Activated naive CD8-positive, alpha-beta T cell treated with anti-CD3 and anti-CD28 coated beads, Interleukin-2, amount 50 U/mL, for 16 hours (primary cell): ENCODE results near the gene CXCR2.
"Not testable (repeated sequence)": the region's sequence is repeated elsewhere in the genome, so short reads cannot be mapped to it uniquely, and the experiment has no call there.

ENCODE experiments used
- DNase-seq: peaks from one replicate; pipeline ENCODE4 v3.0.0-alpha.2; 2020; ENCODE audit warnings: low read depth, low spot score

Gene CXCR2

DNA sequence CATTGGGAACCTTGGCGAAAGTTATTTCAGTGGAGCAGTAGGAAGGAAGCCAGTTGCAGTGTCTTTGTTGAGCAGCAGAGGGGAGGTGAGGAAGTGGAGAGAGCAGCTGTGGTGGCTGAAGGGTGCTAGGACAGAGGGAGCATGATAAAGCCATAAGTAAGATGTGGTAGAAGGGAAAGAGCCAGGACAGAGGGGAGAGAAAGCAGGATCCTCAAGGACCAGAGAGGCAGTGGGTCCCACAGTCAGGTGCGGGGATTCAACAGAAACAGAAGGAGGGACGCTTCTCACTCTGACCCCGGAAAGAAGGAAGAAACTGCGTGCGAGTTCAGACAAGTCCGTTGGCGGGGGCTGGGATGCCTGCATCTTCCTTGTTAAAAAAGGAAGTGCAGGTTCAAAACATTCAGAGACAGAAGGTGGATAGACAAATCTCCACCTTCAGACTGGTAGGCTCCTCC, at the start of gene CXCR2:
CXCR2 (plus strand) TSS at position 403 of the 455 bp plus-strand sequence. CDS start 8,774 bp downstream, outside the sequence.
- DNase-seq: no peak

DNA sequence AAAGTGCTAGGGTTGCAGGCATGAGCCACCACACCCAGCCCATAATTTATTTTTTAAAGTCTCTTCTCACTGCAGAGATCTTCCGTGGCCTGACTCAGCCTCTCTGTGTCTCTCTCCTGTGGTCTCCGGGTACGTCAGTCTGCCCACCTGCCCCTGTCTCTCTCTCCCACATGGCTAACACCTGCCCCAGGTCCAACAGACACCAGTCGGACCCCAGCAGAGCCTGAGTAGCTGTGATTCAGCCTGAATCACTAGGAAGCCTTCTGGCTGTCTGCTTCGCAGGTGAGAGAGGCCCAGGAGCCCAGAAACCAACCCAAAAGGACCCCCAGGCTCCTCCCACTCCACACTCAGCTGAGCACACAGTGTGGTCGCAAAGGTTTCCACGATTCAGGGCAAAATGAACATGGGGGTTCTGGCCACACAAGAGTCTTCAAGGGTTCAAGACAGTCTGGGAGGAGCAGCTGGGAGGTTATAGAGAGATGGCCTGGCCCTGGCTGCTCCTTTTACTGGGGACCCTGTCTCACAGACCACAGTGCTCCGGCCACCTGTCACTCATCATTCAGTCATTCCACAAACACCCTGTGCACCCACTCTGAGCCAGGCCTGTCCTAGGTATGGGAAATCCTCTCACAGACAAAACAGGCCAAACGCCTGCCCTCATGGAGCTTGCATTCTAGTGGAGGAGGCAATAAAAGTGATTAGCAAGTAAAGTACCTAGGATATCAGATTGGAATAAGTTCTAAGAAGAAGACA, 48.2 kb upstream of the CXCR2 start:
- no peak for DNase-seq

DNA sequence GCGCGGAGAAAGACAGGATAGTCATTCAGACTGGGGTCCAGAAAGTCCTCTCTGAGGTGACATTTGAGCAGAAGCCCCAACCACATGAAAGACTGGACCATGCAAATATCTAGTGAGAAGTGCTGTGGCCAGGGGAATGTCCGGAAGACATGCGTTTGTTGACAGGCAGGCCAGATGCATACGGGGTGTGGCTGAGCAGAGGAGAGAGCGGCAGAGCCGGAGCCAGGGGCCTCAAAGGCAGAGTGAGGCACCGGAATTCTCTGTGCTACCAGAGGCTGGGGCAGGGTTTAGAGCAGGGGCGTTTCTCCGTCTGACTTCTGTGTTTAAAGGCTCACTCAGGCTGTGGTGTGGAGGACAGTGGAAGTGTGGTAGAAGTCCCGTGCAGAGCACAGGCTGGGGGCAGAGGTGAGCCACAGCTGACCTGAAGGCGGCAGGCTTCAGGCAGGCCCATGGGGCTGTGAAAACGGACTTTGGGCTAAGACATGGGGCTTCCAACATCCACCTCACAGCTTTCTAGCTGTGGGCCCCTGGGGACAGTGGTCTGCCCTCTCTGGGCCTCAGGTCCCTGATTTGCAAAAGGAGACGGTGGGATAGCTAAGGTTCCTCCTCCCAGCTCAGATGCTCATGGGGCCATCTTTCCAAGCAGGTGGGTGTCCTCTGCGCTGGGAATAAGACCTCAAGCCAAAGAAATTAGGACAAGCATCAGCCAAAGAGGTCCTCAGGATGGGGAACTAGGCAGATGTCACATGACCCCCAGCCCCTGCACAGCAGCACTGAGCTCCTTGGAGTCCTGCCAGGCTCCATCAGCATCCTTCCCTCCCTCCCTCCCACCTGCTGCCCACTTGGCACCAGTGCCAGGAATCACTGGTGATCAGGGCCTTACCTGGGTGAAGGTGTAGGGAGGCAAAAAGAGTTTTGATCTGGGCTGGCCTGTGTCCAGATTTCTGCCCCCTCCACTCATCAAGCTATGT, 45.6 kb upstream of the CXCR2 start:
- no peak for DNase-seq

DNA sequence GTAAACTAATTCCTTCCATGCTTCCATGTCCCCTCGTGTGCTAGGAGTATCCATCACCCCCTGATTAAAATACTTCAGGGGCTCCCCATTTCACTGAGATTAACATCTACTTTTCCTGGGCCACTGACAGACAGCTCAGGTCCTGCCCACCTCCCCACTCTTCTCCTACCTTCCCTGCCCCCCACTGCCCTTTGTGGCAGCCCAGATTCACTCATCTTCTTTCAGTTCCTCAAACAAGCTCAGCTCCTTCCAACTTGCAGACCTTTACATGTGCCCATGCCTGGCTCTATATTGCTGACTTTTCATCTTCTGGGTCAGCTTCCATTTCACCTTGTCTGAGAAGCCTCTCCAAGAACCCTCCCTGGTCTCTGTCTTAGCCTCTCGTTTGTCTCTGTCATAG, 44.8 kb upstream of the CXCR2 start:
- no peak for DNase-seq

GRCh38 chr2:218081695-218082094, 44.1 kb upstream of the CXCR2 start:
- no peak for DNase-seq

GRCh38 chr2:218082586-218083351, 43.1 kb upstream of the CXCR2 start:
- DNase-seq: no peak

DNA sequence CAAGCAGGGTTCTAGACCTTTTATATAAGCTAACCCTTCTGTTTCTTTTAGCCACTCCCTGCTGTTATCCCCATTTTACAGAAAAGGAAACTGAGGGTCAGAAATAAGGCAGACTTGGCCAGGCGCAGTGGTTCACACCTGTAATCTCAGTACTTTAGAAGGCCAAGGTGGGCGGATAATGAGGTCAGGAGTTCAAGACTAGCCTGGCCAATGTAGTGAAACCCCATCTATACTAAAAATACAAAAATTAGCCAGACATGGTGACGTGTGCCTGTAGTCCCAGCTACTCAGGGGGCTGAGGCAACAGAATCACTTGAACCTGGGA, 42.5 kb upstream of the CXCR2 start:
- no peak for DNase-seq

GRCh38 chr2:218086478-218086877, 39.4 kb upstream of the CXCR2 start:
- no peak for DNase-seq

DNA sequence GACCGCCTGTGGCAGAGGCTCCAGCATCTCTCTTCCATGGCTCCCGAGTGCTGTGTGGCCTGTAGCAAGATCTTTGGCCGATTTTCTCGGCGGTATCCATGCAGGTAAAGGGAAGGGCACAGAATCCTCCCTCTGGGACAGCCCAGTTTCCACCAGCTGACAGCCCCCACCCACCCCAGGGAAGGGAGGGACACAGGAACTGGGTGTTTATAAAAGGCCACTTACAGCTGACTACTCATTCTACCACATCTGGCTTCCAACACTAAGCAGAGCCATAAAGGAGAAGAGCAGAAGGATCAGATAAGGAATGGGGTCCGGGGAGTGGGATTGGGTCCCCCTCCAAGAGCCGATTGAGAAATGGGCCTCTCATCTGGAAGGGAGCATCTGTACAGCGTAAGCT, 36.6 kb upstream of the CXCR2 start:
- DNase-seq: no peak

GRCh38 chr2:218091746-218092145, 34.1 kb upstream of the CXCR2 start:
- DNase-seq: no peak

GRCh38 chr2:218093879-218094278, 31.9 kb upstream of the CXCR2 start:
- DNase-seq: no peak

DNA sequence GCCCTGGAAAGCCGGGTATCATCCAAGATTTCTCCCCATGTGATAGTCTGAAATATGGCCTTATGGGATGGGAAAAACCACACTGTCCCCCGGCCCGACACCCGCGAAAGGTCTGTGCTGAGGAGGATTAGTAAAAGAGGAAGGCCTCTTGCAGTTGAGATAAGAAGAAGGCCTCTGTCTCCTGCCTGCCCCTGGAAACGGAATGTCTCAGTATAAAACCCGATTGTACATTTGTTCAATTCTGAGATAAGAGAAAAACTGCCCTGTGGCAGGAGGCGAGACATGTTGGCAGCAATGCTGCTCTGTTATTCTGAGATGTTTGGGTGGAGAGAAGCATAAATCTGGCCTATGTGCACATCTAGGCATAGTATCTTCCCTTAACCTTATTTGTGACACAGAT, 30.0 kb upstream of the CXCR2 start:
- no peak for DNase-seq

DNA sequence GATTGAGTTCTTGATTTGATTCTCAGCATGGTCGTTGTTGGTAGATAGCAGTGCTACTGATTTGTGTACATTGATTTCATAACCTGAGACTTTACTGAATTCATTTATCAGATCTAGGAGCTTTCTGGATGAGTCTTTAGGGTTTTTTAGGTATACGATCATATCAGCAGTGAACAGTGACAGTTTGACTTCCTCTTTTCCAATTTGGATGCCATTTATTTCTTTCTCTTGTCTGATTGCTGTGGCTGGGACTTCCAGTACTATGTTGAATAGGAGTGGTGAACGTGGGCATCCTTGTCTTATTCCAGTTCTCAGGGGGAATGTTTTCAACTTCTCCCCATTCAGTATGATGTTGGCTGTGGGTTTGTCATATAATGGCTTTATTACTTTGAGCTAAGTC, 27.9 kb upstream of the CXCR2 start:
- DNase-seq: no peak

- not testable (repeated sequence) for DNase-seq
Observed at GRCh38 chr2:218108834-218109233, 17.0 kb upstream of the CXCR2 start.

DNA sequence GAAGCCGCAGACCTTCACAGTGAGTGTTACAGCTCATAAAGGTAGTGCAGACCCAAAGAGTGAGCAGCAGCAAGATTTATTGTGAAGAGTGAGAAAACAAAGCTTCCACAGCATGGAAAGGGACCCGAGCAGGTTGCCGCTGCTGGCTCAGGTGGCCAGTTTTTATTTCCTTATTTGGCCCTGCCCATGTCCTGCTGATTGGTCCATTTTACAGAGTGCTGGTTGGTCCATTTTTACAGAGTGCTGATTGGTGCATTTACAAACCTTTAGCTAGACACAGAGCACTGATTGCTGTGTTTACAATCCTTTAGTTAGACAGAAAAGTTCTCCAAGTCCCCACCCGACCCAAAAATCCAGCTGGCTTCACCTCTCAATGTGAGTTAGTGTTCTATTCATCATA, 4.0 kb upstream of the CXCR2 start:
- DNase-seq: not testable (repeated sequence)

- not testable (repeated sequence) for DNase-seq
Observed at GRCh38 chr2:218122286-218122685, 3.5 kb upstream of the CXCR2 start.

GRCh38 chr2:218123986-218124385, 1.8 kb upstream of the CXCR2 start:
- no peak for DNase-seq

DNA sequence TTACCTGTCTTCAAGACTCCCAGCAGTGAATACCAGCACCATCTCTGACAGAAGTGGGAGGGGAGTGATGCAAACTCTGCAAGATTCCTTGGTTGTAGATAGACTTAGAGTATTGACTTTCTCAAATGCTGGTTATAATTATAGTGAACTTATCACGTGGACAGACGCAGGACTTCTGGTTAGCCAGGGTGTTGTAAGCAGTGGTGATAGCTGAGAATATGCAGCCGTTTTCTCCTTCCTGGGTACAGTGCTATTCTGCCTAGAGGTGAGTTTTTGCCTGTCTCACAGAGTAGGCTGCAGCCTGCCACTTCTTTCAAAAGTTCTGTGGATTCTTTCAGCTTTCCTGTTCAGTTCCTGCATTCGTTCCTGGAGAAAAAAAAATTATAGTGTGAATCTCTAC, 733 bp upstream of the CXCR2 start:
- DNase-seq: no peak

DNA sequence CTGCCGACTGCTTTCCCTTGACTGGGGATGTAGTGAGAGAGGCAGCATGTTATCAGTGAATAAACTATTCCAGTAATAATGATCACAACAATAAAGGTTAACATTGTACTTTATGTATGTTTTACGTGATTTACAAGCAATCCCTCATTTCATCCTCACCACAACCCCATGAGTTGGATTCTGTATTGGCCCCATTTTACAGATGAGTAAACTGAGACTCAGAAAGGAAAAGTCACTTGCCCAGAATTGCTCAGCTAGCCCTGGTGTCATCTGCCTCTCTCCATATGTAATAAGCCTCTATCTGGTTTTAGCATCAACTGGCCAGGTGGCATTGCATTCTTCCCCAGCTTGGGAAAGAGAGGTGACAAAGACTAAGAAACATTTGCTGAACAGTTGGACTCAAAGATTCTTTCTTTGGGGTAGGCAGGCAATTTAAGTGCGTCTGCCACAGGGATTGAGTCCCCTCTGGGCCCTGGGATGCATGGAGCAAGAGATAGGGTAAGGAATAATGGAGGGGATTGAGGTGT, 2.2 kb downstream of the CXCR2 start:
- DNase-seq: no peak

DNA sequence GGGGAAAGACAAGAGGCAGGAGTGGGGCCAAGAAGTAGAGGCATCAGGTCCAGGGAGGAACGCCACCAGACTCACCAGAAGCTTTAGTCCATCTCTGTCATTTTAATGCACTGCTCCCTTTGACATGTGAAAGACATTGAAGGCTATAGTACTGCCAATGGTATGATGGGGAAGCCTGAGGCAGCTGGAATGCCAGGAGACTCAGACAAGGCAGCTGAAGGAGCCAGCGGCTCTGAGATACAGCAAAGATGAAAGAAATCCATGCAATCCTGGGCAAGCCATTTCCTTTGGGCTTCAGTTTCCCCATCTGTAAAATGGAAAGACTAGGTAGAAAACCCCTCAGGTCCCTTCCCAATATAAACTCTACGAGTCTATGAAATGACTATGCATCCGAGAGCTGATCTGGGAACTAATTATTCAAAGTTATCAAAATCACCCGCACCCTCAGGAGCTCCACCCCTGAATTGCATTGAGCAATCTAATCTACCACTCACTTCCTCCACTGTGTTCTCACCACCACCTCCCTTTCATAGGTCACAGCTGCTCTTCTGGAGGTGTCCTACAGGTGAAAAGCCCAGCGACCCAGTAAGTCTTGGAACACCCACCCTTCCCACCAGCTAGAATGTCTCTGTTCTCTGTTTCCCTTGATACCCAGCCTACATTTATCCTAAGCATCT, 3.1 kb downstream of the CXCR2 start:
- no peak for DNase-seq

GRCh38 chr2:218129458-218130135, 3.8 kb downstream of the CXCR2 start:
- DNase-seq: no peak
